HG03196 (cell line): ENCODE data around the gene KDM4B.
"Not testable (repeated sequence)": the region's sequence is repeated elsewhere in the genome, so short reads cannot be mapped to it uniquely, and the experiment has no call there.

Experiments used
- ATAC-seq: cut with Tn5 transposase; IDR thresholded peaks from one replicate; pipeline ENCODE4 v1.9.1; 2021; ENCODE audit not compliant: unreplicated experiment

Gene KDM4B

DNA sequence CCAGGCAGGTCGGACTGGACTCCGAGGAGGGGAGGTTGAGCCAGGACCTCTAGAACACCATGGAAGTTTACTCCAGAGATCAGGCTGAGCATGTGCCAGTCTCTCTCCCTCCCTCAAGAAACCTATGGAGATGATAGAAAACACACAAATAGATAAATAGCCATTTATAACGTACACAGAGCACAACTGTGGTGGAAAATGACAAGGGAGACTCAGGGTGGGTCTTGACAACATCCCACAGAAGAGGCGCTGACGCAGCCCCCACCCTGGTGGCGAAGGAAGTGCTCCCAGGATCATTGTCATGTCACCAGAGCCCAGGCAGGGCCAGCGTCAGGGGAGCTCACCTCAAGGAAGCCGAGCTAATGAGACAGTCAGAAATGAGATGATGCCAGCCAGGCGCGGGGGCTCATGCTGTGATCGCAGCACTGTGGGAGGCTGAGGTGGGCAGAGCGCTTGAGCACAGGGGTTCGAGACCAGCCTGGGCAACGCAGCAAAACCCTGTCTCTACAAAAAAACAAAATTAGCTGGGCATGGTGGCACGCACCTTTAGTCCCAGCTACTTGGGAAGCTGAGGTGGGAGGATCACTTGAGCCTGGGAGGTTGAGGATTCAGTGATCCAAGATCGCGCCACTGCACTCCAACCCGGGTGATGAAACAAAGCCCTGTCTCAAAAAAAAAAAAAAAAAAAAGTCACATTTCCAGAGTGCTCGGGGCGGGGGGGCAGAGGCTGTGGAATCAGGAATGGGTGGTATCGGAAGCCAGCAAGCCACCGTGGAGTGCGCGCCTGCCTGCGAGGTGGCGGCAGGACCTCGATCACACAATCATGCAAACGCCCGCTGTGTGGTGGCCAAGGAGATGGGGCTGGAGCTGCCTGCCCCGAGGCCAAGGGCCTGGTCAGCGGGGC is 178.4 kb downstream of the KDM4B start:
- ATAC-seq: no peak

DNA sequence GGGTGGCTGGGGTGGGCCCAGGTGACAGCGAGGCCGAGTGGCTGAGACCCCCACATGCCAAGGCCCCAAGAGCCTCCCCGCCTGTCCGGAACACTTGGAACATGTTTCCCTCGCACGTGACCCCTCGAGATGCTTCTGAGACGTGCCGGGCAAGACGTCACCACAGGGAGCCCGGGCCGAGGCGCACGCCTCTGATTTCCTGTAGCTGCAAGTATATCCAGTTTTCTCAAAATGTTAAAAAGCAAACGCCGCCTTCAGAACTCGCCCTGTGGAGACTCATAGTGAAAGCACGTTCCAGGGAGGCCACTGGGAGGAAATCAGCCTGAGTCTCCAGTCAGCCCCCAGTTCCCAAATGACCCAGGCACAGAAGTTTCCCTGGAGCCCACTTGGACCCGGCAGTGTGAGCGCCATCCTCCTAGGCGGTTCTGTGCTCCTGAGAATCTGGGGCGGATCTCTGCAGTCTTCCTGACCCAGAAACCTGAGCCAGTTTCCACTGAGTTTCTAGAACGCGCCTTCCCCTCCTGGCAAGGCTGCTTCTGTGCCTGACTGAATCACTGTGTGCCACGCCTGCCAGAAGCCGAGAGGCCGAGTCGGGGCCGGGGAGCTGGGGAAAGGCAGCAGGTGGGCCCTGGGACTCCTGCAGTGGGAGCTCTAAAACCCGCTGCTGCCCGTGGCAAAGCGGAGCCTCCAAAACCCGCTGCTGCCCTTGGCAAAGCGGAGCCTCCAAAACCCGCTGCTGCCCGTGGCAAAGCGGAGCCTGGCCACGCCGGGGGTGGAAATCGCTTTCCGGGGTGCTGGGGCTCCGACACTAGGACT is 179.3 kb downstream of the KDM4B start:
- no peak for ATAC-seq

DNA sequence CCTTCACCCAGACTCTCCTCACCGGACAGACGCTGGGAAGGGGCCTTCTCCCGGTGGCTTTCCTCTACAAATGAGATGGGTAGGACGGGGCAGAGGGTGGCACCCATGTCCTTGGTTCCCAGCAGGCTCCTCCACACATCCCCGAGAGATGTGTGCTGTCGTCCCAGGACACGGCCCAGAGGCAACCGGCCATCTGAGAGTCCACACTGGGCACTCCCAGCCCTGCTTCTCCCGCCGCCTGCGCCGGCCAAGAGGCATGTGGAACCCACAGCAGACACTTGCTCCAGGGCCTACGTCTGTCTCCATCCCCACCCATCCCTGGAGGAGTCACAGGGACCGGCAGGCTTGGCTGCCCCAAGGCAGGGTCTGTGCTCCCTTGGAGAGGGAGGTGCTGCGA is 179.9 kb downstream of the KDM4B start:
- no peak for ATAC-seq

DNA sequence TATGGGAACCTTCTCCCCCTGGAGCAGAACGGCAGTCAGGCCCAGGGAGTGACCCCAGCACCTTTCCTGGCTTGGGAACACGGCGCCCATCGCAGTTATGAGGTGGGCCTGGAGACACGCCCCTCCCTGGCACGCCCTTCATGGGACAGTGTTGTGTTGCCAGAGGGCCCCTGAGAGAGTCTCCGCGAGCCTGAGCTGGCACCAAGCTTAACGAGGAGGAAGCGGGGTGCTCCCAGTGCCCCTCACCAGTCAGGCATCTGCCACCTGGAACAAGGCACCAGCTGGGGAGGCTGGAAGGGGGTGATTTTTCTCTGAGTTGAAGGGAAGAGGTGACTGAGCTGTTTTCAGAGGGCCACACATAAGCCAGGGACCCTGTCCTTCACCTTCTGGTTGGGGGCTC is 180.6 kb downstream of the KDM4B start:
- ATAC-seq: no peak

DNA sequence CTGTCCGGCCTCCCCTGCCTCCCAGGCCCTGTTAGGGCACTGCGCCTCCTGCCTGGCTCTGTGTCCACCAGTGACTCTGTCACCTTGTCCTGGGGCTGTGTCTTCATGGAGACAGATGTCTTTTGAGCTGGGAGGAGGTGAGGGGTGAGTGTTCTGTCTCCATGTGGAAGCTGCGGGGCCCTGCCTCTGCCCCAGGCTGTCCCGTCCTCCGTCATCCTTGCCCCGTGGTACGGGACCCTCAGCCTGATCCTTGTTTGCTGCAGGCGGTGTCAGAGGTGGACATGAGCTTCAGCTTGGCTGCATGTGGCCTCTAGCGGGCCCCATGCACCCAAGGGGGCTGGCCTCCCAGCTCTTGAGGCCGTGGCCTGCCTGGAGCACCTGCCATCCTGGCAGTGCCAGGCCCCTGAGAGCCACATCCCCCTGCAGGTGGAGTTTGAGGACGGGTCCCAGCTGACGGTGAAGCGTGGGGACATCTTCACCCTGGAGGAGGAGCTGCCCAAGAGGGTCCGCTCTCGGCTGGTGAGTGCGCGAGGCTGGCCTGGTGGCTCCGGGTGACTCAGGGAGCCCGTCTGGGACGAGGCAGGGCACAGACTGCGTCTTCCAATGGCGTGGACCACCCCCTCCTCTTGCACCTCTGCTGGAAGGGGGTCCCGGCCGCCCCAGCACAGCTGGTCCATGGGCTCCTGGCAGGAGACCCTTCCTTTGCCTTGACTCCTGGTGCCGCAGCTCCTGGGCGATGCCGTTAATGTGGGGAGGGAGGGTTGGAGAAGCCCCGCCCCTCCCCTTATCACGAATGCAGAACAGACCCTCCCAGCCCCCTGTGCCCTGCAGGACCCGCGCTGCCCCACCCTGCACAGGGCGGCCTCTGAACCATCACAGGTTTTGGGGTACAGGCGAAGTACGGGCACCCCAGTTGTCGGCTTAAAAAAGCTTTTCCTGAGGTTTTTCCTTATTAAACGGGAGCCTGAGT is 181.3 kb downstream of the KDM4B start:
- no peak for ATAC-seq

DNA sequence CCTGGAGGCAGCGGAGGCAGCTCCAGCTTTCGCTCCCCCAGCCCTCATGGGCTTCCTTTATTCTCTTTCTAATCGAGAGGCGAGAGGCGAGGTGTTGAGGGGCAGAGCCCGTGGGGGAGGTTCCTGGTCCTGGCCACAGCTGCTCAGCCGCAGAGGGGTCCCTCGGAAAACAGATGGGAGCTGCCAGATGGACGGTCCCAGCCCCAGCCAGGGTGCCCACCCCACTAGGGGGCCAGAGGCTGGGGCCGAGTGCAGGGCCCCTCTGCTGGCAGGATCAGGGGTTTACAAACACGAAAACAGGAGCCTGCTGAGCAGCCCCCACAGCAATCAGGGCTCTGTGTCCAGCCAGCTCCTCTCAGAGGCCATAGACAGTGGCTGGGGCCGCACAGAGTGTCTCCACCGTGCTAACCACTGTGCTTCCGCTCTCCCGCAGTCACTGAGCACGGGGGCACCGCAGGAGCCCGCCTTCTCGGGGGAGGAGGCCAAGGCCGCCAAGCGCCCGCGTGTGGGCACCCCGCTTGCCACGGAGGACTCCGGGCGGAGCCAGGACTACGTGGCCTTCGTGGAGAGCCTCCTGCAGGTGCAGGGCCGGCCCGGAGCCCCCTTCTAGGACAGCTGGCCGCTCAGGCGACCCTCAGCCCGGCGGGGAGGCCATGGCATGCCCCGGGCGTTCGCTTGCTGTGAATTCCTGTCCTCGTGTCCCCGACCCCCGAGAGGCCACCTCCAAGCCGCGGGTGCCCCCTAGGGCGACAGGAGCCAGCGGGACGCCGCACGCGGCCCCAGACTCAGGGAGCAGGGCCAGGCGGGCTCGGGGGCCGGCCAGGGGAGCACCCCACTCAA is 182.2 kb downstream of the KDM4B start:
- no peak for ATAC-seq

DNA sequence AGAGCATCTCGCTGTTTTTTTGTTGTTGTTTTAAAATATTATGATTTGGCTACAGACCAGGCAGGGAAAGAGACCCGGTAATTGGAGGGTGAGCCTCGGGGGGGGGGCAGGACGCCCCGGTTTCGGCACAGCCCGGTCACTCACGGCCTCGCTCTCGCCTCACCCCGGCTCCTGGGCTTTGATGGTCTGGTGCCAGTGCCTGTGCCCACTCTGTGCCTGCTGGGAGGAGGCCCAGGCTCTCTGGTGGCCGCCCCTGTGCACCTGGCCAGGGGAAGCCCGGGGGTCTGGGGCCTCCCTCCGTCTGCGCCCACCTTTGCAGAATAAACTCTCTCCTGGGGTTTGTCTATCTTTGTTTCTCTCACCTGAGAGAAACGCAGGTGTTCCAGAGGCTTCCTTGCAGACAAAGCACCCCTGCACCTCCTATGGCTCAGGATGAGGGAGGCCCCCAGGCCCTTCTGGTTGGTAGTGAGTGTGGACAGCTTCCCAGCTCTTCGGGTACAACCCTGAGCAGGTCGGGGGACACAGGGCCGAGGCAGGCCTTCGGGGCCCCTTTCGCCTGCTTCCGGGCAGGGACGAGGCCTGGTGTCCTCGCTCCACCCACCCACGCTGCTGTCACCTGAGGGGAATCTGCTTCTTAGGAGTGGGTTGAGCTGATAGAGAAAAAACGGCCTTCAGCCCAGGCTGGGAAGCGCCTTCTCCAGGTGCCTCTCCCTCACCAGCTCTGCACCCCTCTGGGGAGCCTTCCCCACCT is 183.3 kb downstream of the KDM4B start:
- no peak for ATAC-seq

DNA sequence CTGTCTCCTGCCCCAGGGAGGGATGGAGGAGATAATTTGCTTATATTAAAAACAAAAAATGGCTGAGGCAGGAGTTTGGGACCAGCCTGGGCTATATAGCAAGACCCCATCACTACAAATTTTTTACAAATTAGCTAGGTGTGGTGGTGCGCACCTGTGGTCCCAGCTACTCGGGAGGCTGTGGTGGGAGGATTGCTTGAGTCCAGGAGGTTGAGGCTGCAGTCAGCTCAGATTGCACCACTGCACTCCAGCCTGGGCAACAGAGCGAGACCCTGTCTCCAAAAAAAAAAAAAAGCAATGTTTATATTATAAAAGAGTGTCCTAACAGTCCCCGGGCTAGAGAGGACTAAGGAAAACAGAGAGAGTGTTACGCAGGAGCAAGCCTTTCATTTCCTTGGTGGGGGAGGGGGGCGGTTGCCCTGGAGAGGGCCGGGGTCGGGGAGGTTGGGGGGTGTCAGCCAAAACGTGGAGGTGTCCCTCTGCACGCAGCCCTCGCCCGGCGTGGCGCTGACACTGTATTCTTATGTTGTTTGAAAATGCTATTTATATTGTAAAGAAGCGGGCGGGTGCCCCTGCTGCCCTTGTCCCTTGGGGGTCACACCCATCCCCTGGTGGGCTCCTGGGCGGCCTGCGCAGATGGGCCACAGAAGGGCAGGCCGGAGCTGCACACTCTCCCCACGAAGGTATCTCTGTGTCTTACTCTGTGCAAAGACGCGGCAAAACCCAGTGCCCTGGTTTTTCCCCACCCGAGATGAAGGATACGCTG is 184.0 kb downstream of the KDM4B start:
- ATAC-seq: no peak

DNA sequence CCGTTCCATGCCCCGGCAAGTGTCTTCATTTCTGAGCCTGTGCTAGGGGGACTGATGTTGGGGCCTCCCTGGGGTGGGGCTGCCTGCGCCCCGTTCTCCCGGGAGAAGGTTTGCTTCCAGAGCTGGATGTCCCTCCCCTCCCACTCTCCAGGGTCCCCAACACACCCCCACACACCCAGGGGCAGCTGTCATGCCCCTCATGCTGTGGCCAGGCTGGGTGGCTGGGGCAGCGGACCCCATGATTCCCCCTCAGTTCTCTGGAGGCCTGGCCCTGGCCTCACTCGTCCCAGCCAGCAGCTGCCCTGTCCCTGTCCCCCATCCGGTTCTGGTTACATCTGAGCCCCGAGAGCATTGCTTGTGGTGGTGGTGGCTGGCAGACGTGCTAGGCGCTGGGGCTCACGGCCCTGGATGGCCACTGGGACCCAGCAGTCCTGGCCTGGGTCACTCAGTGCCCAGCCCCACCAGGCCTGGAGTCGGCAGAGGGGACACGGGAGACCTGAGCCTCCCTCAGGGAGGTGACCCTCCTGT is 184.8 kb downstream of the KDM4B start:
- no peak for ATAC-seq

DNA sequence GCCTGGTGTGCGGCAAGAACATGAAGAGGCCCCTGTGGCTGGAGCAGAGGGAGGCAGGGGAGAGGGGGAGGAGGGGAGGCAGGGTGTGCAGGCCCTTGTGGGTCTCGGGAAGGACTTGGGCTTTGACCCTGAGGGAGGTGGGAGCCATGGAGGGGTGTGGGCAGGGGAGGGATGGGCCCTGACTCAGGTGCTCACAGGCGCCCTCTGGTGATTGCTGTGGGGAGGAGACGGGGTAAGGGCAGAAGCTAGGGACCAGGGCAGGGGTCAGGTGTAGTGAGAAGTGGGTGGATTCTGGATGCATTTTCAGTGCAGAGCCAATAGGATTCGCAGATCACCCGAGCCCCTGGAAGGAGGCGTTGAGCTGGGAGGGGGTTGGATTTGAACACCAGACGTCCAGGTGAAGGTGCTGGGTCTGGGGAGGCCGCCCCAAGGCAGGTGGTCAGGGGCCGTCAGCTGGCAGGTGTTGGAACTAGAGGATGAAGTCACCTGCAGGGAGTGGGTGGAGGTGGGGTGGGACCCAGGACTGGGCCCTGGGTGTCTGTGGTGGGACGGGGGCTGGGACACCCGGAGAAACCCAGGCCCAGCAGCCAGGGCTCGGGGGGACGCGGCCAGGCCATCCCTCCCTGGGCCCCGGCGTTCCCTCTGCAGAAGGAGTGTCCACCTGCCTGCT is 185.4 kb downstream of the KDM4B start:
- no peak for ATAC-seq

DNA sequence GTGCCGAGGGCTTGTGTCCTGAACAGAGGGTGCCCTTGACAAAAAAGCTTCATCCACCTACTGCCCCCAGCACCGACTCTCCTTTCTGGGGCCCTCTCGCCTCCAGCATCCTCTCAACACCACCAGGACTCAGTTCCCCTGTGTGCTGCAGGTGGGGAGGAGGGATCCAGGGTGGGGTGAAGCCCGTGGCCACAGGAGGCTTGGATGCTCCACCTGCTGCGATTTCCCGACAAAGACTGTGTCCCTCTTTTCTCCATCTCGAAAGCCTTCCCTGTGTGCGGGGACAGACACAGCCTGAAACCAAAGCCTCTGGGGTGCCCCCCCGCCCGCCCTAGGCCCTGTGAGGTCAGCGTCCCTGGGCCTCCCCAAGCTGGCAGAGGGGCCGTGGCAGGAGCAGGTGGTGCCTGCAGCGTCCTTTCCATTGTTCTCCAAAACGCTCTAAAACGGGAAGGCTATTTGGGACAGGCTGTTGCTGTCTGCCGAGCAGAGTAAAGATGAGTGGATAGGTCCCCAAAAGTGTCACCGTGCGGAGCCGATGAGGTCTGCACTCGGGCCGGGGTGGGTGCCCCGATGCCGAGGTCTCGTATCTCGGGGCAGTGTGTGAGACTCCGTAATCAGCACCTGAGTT is 186.0 kb downstream of the KDM4B start:
- no peak for ATAC-seq

DNA sequence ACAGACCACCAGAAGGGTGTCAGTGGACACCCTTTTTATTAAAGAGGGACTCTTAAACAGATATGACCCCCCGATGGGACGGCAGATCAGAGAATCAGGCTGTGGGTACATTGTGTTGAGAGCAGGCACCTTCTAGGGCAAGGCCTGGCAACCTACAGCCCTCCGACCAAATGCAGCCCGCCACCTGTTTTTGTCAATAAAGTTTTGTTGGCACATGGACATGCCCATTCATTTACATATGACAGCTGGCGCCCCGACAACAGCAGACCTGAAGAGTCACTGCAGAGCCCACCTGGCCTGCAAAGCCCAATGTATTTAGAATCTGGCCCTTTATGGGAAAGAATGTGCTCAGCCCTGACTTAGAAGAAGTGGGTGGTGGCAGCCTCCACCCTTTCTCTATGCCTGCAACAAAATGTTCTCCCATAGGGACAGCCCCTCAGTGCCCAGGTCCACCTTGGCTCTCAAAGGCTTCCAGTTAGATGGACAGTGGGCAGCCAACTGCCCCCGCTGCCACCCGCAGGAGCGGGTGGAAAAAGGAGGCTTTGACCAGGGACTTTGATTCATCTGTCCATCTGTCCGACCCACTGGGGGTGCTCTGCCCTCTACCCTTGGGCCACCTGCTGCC is 186.8 kb downstream of the KDM4B start:
- ATAC-seq: no peak

DNA sequence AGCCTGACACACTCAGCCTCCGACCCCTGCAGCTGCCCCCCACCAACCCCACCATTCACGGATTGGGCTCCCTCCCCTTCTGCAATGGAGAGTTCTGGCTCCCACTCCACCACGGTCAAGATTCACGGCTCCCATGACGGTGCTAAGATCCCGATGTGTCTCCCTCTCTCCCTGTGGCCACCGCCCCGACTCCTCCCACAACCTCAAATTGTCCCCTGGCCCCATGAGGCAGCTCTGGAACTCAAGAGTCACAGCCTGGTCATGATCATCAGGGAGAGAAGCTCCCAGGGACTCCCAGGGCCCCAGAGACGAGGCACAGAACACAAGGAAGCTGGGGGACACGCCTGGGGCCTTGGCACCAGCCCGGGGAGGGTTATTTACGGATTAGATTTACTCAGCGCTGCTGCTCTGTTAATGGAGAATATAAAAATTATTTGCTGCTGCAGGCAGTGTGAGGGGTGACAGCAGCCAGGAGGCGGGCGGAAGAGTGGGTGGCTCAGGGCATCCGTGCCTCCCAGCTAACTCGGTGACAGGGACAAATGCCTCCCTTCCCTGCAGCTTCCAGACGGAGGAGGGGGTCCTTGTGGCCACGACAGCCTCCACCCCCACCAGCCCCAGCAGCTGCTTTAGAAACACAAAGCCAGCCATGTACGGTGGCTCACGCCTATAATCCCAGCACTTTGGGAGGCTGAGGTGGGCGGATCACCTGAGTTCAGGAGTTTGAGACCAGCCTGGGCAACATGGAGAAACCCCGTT is 187.5 kb downstream of the KDM4B start:
- no peak for ATAC-seq

DNA sequence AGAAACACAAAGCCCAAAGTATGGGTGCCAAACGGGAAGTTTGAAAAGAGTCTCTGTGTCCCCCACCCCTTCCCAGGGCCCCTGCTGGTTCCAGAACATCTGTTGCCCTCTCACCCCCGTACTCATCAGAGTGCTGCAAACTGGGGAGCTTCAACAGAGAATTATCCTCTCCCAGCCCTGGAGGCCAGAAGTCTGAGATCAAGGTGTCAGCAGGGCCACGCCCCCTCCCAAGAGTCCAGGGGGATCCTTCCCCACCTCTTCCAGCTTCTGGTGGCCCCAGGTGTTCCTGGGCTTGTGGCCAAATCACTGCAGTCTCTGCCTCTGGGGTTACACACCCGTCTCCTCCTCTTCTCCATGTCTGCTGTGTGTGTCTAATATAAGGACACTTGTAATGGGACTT is 188.3 kb downstream of the KDM4B start:
- no peak for ATAC-seq

DNA sequence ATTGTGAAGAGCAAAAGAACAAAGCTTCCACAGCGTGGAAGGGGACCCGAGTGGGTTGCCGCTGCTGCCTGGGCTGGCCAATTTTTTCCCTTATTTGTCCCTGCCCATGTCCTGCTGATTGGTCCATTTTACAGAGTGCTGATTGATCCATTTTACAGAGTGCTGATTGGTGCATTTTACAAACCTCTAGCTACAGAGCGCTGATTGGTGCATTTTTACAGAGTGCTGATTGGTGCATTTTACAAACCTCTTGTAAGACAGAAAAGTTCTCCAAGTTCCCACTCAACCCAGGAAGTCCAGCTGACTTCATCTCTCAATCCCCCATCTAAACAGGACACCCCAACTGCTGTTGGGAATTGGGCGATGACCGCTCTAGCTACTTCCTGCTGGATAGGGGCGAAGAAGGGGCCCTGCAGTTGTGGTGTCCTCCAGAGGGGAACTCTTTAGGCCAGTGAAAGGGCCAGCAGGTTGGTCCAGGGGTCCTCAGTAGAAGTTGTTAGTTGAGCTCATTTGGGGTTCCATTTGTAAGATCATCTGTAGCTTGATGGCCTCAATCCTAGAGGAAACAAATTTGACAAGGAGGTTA is 189.7 kb downstream of the KDM4B start:
- ATAC-seq: not testable (repeated sequence)
